ENCODE measurements around the gene RPUSD2.

Gene RPUSD2

GRCh38 chr15:40548610-40549009 is 20.5 kb upstream of the RPUSD2 start:
- no peaks in the 10 kb centered on the region for H3K27me3 ChIP-seq (ENCODE audit: control insufficient read depth, insufficient read depth, low read length)
- H3K9ac ChIP-seq (ENCODE audit: low read length), result no peak overlapping the region
- no peaks in the 10 kb centered on the region for H3K9me3 ChIP-seq (ENCODE audit: control insufficient read depth, low read length)
- no peaks in the 10 kb centered on the region for H3K36me3 ChIP-seq (ENCODE audit: control insufficient read depth, insufficient read depth, low read length)
- no peak overlapping the region for H3K4me3 ChIP-seq (ENCODE audit: low read length)
- H3K4me1 ChIP-seq (ENCODE audit: control insufficient read depth, insufficient read depth, low read length), result peaks cover 3% of the 10 kb centered on the region

GRCh38 chr15:40549894-40550293 is 19.2 kb upstream of the RPUSD2 start:
- peaks cover 11% of the 10 kb centered on the region for H3K4me1 ChIP-seq (ENCODE audit: control insufficient read depth, insufficient read depth, low read length)
- H3K27me3 ChIP-seq (ENCODE audit: control insufficient read depth, insufficient read depth, low read length), result no peaks in the 10 kb centered on the region
- H3K36me3 ChIP-seq (ENCODE audit: control insufficient read depth, insufficient read depth, low read length), result no peaks in the 10 kb centered on the region
- no peak overlapping the region for H3K4me3 ChIP-seq (ENCODE audit: low read length)
- H3K9ac ChIP-seq (ENCODE audit: low read length), result no peak overlapping the region
- no peaks in the 10 kb centered on the region for H3K9me3 ChIP-seq (ENCODE audit: control insufficient read depth, low read length)

GRCh38 chr15:40550341-40551037 is 18.6 kb upstream of the RPUSD2 start:
- H3K9ac ChIP-seq (ENCODE audit: low read length), result no peak overlapping the region
- no peak overlapping the region for H3K4me3 ChIP-seq (ENCODE audit: low read length)
- no peaks in the 10 kb centered on the region for H3K27me3 ChIP-seq (ENCODE audit: control insufficient read depth, insufficient read depth, low read length)
- H3K36me3 ChIP-seq (ENCODE audit: control insufficient read depth, insufficient read depth, low read length), result peaks cover 2% of the 10 kb centered on the region
- H3K9me3 ChIP-seq (ENCODE audit: control insufficient read depth, low read length), result no peaks in the 10 kb centered on the region
- peaks cover 11% of the 10 kb centered on the region for H3K4me1 ChIP-seq (ENCODE audit: control insufficient read depth, insufficient read depth, low read length)

- Histone ChIP-seq H3K9me3 (ENCODE audit: control insufficient read depth, low read length) (no peaks in the 10 kb centered on the region), H3K27me3 (ENCODE audit: control insufficient read depth, insufficient read depth, low read length) (no peaks in the 10 kb centered on the region), H3K4me1 (ENCODE audit: control insufficient read depth, insufficient read depth, low read length) (peaks cover 11% of the 10 kb centered on the region), H3K9ac (ENCODE audit: low read length) (no peak overlapping the region), H3K4me3 (ENCODE audit: low read length) (no peak overlapping the region), H3K36me3 (ENCODE audit: control insufficient read depth, insufficient read depth, low read length) (peaks cover 6% of the 10 kb centered on the region)
Measured at GRCh38 chr15:40554161-40554525, 15.0 kb upstream of the RPUSD2 start.

- Histone ChIP-seq H3K27me3 (ENCODE audit: control insufficient read depth, insufficient read depth, low read length) (no peaks in the 10 kb centered on the region), H3K9ac (ENCODE audit: low read length) (no peak overlapping the region), H3K9me3 (ENCODE audit: control insufficient read depth, low read length) (no peaks in the 10 kb centered on the region), H3K36me3 (ENCODE audit: control insufficient read depth, insufficient read depth, low read length) (peaks cover 6% of the 10 kb centered on the region), H3K4me3 (ENCODE audit: low read length) (no peak overlapping the region), H3K4me1 (ENCODE audit: control insufficient read depth, insufficient read depth, low read length) (peaks cover 11% of the 10 kb centered on the region)
Measured at GRCh38 chr15:40555876-40556275, 13.2 kb upstream of the RPUSD2 start.

- H3K4me1 ChIP-seq (ENCODE audit: control insufficient read depth, insufficient read depth, low read length), result peaks cover 9% of the 10 kb centered on the region
- H3K27me3 ChIP-seq (ENCODE audit: control insufficient read depth, insufficient read depth, low read length), result no peaks in the 10 kb centered on the region
- H3K36me3 ChIP-seq (ENCODE audit: control insufficient read depth, insufficient read depth, low read length), result peaks cover 6% of the 10 kb centered on the region
- H3K9ac ChIP-seq (ENCODE audit: low read length), result no peak overlapping the region
- H3K9me3 ChIP-seq (ENCODE audit: control insufficient read depth, low read length), result no peaks in the 10 kb centered on the region
- no peak overlapping the region for H3K4me3 ChIP-seq (ENCODE audit: low read length)
Measured at GRCh38 chr15:40558952-40559742, 10.0 kb upstream of the RPUSD2 start.

- no peak overlapping the region for H3K9ac ChIP-seq (ENCODE audit: low read length)
- no peak overlapping the region for H3K4me3 ChIP-seq (ENCODE audit: low read length)
- H3K36me3 ChIP-seq (ENCODE audit: control insufficient read depth, insufficient read depth, low read length), result no peaks in the 10 kb centered on the region
- no peaks in the 10 kb centered on the region for H3K27me3 ChIP-seq (ENCODE audit: control insufficient read depth, insufficient read depth, low read length)
- peaks cover 11% of the 10 kb centered on the region for H3K4me1 ChIP-seq (ENCODE audit: control insufficient read depth, insufficient read depth, low read length)
- no peaks in the 10 kb centered on the region for H3K9me3 ChIP-seq (ENCODE audit: control insufficient read depth, low read length)
Measured at GRCh38 chr15:40562691-40563090, 6.4 kb upstream of the RPUSD2 start.

- peaks cover 12% of the 10 kb centered on the region for H3K4me1 ChIP-seq (ENCODE audit: control insufficient read depth, insufficient read depth, low read length)
- no peak overlapping the region for H3K4me3 ChIP-seq (ENCODE audit: low read length)
- no peaks in the 10 kb centered on the region for H3K36me3 ChIP-seq (ENCODE audit: control insufficient read depth, insufficient read depth, low read length)
- H3K27me3 ChIP-seq (ENCODE audit: control insufficient read depth, insufficient read depth, low read length), result no peaks in the 10 kb centered on the region
- no peaks in the 10 kb centered on the region for H3K9me3 ChIP-seq (ENCODE audit: control insufficient read depth, low read length)
- no peak overlapping the region for H3K9ac ChIP-seq (ENCODE audit: low read length)
Measured at GRCh38 chr15:40563426-40563825, 5.7 kb upstream of the RPUSD2 start.

GRCh38 chr15:40564591-40565332 is 4.3 kb upstream of the RPUSD2 start, which contains the start of gene CCDC32:
Gene CCDC32 (minus strand): TSS chr15:40565042. CDS start chr15:40563015, 2,027 bp downstream.
- H3K9ac ChIP-seq (ENCODE audit: low read length), result peak within 1 kb of the TSS; percentile 92
- no peaks in the 10 kb centered on the region for H3K36me3 ChIP-seq (ENCODE audit: control insufficient read depth, insufficient read depth, low read length)
- peaks cover 17% of the 10 kb centered on the region for H3K4me1 ChIP-seq (ENCODE audit: control insufficient read depth, insufficient read depth, low read length)
- no peaks in the 10 kb centered on the region for H3K27me3 ChIP-seq (ENCODE audit: control insufficient read depth, insufficient read depth, low read length)
- H3K4me3 ChIP-seq (ENCODE audit: low read length), result peak within 1 kb of the TSS; percentile 80
- no peaks in the 10 kb centered on the region for H3K9me3 ChIP-seq (ENCODE audit: control insufficient read depth, low read length)

- peaks cover 23% of the 10 kb centered on the region for H3K4me1 ChIP-seq (ENCODE audit: control insufficient read depth, insufficient read depth, low read length)
- no peaks in the 10 kb centered on the region for H3K9me3 ChIP-seq (ENCODE audit: control insufficient read depth, low read length)
- H3K36me3 ChIP-seq (ENCODE audit: control insufficient read depth, insufficient read depth, low read length), result no peaks in the 10 kb centered on the region
- H3K4me3 ChIP-seq (ENCODE audit: low read length), result peak overlapping the region; percentile 80
- H3K9ac ChIP-seq (ENCODE audit: low read length), result peak overlapping the region; percentile 51
- no peaks in the 10 kb centered on the region for H3K27me3 ChIP-seq (ENCODE audit: control insufficient read depth, insufficient read depth, low read length)
Measured at GRCh38 chr15:40565333-40566238, 3.5 kb upstream of the RPUSD2 start.

- H3K4me1 ChIP-seq (ENCODE audit: control insufficient read depth, insufficient read depth, low read length), result peaks cover 23% of the 10 kb centered on the region
- no peaks in the 10 kb centered on the region for H3K9me3 ChIP-seq (ENCODE audit: control insufficient read depth, low read length)
- H3K36me3 ChIP-seq (ENCODE audit: control insufficient read depth, insufficient read depth, low read length), result no peaks in the 10 kb centered on the region
- no peaks in the 10 kb centered on the region for H3K27me3 ChIP-seq (ENCODE audit: control insufficient read depth, insufficient read depth, low read length)
- H3K9ac ChIP-seq (ENCODE audit: low read length), result no peak overlapping the region
- no peak overlapping the region for H3K4me3 ChIP-seq (ENCODE audit: low read length)
Measured at GRCh38 chr15:40567111-40567510, 2.0 kb upstream of the RPUSD2 start.

All from mucosa of stomach (tissue), 1 donor.